Thoracic aorta (tissue), 2 donors: ENCODE measurements around the gene PLTP. TPM values are rescaled to one million over a fixed set of nuclear protein-coding genes. Genes with fewer than 3 reads are reported as not detected.

Source experiments
- ATAC-seq: fragments of 150-250 bp; one replicate; pipeline ENCODE4 v1.8.0; 2017; ENCODE audit warnings: low read depth; ENCODE audit not compliant: insufficient number of reproducible peaks, low FRiP score
- DNase-seq: peaks from one replicate; pipeline ENCODE4 v3.0.0-alpha.2; 2020; ENCODE audit warnings: low spot score
- H3K27ac ChIP-seq, 2 donors: fragments of 200-600 bp; sonication (generic); 1 replicate in 1 of 2; 2 replicates in 1 of 2; pipeline ENCODE4 v1.5.1; 2016; ENCODE audit warnings: mild to moderate bottlenecking in 2 of 2, moderate library complexity in 2 of 2
- H3K27me3 ChIP-seq: fragments of 200-600 bp; sonication (generic); replicated peaks from 2 replicates; pipeline ENCODE4 v1.6.0; 2016; ENCODE audit warnings: mild to moderate bottlenecking; ENCODE audit not compliant: insufficient read depth
- H3K36me3 ChIP-seq: fragments of 200-600 bp; sonication (generic); one replicate; pipeline ENCODE4 v1.5.1; 2016
- H3K4me1 ChIP-seq, 2 donors: fragments of 200-600 bp; sonication (generic); 1 replicate in 1 of 2; 2 replicates in 1 of 2; pipeline versions ENCODE4 v1.5.1 to v1.6.0; 2016; ENCODE audit warnings: low read depth in 2 of 2, mild to moderate bottlenecking in 1 of 2; ENCODE audit not compliant: control insufficient read depth in 1 of 2
- H3K4me3 ChIP-seq: fragments of 200-600 bp; sonication (generic); 2 replicates; pipeline ENCODE4 v1.5.1; 2016; ENCODE audit warnings: mild to moderate bottlenecking
- H3K9me3 ChIP-seq: fragments of 200-600 bp; sonication (generic); 2 replicates; pipeline ENCODE4 v1.5.1; 2016
- total RNA-seq, 2 donors: library from RNA; depleted of rRNA; stranded (reverse); fragments of >200 nt; gene quantifications; one replicate each; pipeline versions ENCODE4 v1.1.0 to v1.2.3, GENCODE V29; 2016
- TF ChIP-seq, protein P1 (sequence below): fragments of 200-600 bp; sonication (generic); IDR thresholded peaks from one replicate; pipeline ENCODE4 v1.5.1; 2019; ENCODE audit warnings: antibody characterized with exemption

PLTP gene
- total RNA-seq, 2 donors from 2014 or later, result 182 to 637 TPM

DNA sequence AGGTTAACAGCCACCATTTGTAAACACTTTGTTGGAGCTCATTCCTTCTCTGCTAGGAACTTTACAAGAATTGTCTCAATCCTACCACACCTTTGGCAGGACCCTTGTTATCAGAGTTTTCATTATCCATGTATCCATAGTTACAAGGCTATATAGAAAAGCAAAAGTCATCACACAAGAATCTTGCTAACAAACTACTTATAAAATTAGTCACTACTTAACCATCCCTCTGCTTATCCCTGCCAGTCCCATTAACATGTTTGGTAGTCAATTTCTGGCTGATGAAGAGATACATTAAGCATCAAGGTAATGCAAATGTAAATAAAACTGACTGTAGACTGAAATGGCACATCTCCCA, 44.2 kb downstream of the PLTP start:
- no peak for ATAC-seq

GRCh38 chr20:45867136-45867818, 44.7 kb downstream of the PLTP start:
- ATAC-seq (no peak), DNase-seq (no peak)
- Histone ChIP-seq H3K4me1 (no peaks in the 10 kb centered on the region), H3K9me3 (no peaks in the 10 kb centered on the region), H3K4me3 (no peak overlapping the region), H3K36me3 (no peaks in the 10 kb centered on the region), H3K27ac (no peak overlapping the region), H3K27me3 (no peaks in the 10 kb centered on the region)
- TF ChIP-seq, protein P1, sequence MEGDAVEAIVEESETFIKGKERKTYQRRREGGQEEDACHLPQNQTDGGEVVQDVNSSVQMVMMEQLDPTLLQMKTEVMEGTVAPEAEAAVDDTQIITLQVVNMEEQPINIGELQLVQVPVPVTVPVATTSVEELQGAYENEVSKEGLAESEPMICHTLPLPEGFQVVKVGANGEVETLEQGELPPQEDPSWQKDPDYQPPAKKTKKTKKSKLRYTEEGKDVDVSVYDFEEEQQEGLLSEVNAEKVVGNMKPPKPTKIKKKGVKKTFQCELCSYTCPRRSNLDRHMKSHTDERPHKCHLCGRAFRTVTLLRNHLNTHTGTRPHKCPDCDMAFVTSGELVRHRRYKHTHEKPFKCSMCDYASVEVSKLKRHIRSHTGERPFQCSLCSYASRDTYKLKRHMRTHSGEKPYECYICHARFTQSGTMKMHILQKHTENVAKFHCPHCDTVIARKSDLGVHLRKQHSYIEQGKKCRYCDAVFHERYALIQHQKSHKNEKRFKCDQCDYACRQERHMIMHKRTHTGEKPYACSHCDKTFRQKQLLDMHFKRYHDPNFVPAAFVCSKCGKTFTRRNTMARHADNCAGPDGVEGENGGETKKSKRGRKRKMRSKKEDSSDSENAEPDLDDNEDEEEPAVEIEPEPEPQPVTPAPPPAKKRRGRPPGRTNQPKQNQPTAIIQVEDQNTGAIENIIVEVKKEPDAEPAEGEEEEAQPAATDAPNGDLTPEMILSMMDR, result no peak

More for the DNA sequence above, 44.2 kb downstream of the PLTP start:
- no peak overlapping the region for H3K4me3 ChIP-seq
- TF ChIP-seq, protein P1, result no peak
- no peaks in the 10 kb centered on the region for H3K9me3 ChIP-seq
- H3K36me3 ChIP-seq, result no peaks in the 10 kb centered on the region
- DNase-seq, result no peak
- H3K27me3 ChIP-seq, result no peaks in the 10 kb centered on the region
- no peak overlapping the region for H3K27ac ChIP-seq
- no peaks in the 10 kb centered on the region for H3K4me1 ChIP-seq

DNA sequence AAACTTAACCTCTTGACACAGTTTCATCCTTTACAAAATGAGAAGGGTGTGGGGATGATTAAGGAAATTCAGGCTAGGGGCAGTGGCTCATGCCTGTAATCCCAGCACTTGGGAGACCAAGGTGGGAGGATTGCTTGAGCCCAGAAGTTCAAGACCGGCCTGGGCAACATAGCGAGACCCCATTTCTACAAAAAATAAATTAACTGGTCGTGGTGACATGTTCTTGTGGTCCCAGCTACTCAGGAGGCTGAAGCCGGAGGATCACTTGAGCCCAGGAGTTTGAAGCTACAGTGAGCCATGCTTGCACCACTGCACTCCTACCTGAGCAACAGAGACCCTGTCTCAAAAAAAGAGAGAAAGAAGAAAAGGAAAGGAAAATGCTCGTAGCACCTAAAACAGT, 45.5 kb downstream of the PLTP start:
- H3K27me3 ChIP-seq, result no peaks in the 10 kb centered on the region
- DNase-seq (no peak), ATAC-seq (no peak)
- no peak overlapping the region for H3K4me3 ChIP-seq
- H3K9me3 ChIP-seq, result no peaks in the 10 kb centered on the region
- TF ChIP-seq, protein P1, result no peak
- H3K27ac ChIP-seq, result no peak overlapping the region
- no peaks in the 10 kb centered on the region for H3K4me1 ChIP-seq
- H3K36me3 ChIP-seq, result no peaks in the 10 kb centered on the region

DNA sequence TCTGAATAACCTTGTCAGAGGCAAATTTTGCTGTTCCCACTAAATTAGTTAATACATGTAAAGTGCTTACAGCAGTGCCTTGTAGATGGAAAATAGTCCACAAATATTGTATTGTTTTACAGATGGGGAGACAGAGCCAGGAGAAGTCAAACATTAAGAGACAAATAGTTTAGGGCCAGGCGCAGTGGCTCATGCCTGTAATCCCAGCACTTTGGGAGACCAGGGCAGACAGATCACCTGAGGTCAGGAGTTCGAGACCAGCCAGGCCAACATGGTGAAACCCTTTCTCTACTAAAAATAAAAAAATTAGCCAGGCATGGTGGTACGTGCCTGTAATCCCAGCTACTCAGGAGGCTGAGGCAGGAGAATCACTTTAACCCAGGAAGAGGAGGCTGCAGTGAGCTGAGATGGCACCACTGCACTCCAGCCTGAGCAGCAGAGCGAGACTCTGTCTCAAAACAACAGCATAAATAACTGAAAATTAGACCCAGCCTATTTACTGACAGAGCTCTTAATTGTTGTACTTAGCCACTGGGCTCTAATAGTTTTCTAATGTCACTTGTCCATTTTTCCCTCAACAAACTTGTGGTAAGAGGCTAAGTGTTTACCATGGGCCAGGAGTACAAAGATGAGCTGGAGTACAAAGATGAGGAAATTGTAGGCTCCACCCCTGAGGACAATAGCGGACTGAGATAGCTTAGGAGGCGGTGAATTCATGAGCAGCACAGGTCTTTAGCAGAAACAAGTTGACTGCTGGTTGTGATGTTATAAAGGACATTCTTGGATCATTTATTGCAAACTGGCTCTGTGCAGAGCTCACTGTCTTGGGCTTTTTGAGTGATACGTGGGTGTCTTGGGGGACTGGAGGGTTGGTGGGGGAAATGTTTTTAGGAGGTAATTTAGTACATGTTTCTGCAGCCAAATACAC, 48.1 kb downstream of the PLTP start:
- Histone ChIP-seq H3K36me3 (no peaks in the 10 kb centered on the region), H3K27ac (no peak overlapping the region), H3K4me3 (no peak overlapping the region), H3K4me1 (no peaks in the 10 kb centered on the region), H3K9me3 (no peaks in the 10 kb centered on the region), H3K27me3 (no peaks in the 10 kb centered on the region)
- DNase-seq (no peak), ATAC-seq (no peak)
- TF ChIP-seq, protein P1, result no peak
